Globus pallidus (tissue), 1 donor: Measurements from ENCODE around the gene DCBLD1.

ENCODE experiments used
- DNase-seq: peaks from one replicate; pipeline ENCODE4 v3.0.0-alpha.2; 2015; ENCODE audit warnings: low spot score

The DCBLD1 gene

DNA sequence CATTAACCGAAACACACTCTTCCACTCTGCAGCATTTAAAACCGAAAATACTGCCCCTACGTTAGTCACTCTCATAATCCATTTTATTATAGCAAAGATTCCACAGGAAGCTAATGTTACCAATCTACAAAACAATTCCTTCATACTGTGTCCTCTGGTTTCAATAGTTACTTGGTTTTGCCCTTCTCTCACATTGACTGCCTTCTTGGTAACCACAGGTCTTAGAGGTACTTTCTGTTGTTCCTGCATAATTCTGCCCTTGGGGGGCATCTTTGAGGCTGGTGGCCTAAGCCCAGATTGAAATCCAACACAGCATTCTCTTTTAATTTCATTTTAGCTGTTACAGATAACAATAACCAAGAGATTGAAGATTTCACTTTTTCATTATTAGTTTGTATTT lies 9.8 kb upstream of the DCBLD1 start:
- DNase-seq = no peak

DNA sequence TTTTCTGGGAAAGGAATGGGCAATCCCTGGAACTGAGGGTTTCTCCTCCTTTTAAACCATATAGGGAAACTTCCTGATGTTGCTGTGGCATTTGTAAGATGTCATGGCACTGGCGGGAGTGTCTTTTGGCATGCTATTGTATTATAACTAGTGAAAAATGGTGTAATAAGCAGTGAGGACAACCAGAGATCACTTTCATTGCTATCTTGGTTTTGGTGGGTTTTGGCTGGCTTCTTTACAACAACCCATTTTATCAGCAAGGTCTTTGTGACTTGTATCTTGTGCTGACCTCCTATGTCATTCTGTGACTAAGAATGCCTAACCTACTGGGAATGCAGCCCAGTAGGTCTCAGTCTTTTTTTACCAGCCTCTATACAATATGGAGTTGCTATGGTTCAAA lies 9.1 kb upstream of the DCBLD1 start:
- no peak for DNase-seq

DNA sequence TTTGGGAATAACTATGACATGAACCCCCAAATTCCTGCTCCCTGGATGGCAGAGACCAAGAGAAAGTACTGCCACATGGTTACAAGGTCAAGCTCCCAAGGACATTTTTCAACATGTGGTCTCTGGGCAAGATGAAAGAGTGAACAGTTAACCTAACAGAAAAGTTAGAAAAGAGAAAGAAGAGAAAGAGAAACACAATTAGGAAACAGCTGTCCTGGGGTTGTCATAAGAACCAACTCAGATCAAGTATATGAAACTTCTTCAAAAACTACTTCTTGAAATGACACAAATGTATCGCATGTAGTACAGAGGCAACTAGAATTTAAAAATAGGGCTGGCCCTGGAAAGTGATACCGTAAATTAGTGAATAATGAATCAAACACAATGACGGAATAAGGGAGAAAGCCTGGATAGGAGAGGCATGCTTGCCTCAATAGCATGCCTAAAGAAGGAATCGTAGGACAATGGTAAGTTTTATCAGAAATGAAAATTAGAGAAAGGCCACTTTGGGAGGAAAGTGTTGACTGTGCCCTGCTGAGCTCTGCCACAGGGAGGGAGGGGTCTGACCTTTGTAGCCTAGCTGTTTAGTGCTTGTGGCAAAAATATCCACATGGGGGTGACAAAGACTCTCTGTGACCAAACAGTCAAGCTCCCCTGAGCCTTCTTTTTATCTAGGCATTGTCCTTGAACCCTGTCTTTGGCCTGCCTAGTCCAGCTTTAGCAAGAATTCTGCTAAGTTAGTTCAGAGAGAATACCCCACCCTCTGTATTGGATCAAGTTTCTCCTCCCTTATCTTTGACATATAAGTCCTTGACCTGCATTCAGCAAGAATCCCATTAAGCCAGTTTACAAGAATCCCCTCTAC lies 4.3 kb upstream of the DCBLD1 start:
- peak; percentile 49 for DNase-seq

DNA sequence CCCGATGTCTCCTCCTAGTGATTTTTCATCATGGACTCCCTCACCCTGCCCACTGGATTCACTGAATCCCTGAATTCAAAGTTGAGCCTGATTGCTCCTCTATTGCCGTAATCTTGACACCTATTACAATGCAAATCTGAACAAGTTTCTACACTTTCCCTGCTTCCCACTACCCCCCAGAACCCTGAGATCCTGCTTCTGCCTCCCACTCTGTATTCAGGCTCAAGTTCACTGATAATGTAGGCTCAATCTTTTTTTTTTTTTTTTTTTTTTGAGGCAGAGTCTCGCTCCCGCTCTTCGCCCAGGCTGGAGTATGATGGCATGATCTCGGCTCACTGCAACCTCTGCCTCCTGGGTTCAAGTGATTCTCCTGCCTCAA lies 3.6 kb upstream of the DCBLD1 start:
- no peak for DNase-seq

DNA sequence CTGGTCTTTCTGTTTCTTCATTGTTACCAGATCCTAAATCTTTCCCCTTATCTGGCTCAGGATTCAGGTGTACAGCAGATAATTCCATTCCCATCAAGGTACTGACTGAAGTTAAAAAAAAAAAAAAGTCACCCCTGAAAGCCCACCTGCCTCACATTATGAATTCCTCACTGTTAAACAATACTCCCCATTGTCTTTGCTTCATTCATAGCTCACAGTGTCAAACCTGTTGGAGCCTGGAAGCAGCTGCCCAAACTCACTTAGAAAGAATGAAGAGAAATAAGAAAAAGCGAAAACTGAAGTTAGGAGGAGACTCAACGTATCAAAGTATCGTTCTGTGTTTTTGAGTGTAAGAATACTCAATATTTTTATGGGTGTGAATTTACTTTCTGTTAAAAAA lies 1.8 kb upstream of the DCBLD1 start:
- DNase-seq = no peak

DNA sequence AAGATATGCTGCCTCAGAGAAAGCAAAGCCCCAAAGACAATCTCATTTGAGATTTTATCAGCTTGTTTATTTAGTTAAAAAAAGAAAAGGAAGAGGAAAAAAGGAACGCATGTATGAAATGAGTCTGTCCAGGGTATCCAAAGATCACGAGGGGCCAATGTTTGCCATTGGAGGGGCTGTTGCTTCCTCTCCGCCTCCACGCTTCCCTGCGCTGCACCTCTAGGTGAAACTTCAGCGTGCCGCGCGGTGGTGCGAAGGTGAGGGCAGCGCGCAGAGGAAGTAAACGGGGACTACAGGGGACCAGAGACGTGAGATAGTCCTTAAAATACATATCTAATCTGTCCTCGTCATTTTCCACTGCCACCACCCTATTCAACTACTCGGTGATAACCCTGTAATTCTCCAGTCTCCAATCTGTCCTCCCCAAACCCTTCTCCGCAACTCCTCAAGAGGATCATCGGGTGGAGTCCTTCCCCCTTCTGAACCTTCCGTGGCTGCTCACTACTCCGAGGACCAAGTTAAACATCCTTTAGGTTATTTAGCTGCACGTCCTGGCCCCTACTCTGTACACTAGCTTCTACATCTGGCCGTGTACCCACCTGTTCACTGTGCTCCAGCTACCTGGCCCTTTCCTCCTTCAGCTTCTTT lies 1.1 kb upstream of the DCBLD1 start:
- no peak for DNase-seq

DNA sequence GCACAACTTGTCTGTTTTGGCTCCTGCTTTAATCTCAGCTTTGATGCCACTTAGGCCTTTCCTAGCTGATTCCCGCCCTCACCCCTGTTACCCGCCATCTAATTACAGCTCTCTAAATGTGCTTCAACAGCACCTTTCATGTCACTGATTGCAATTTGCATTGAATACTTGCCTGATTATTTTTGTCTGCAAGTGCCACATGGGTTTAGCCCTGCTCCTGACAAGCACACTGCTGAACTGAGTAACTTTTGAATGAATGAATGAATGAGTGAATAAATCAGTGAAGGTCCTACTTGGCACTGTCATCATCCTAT lies 591 bp upstream of the DCBLD1 start:
- no peak for DNase-seq

DNA sequence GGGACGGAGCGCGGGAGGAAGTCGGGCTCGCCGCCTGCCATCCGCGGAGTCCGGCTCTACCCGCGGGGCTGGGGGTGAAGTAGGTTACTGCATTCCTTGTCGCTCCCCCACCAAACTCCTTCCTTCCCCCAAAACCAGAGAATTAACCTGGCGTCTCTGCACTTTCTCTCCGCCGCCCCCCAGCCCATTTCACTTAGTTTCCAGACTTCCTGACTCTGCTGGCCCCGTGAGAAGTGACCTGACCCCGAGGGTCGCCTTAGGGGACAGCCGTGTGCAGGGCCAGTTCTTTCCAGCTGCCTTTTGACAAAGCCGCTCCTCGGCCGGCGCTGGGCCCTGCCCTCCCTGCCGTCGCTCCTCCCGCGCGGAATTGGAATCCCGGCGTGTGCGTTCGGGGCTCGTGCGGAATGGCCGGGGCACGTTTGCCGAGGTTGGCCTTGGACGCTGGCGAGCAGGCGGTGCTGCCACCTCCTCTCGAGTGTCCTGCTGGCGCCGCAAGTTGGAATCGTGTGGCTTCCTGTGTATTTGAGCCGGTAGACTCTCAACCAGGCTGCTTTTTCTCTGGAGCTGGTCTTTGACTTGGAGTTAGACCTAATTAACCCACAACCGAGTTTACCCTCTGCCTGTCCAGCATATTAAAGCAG lies 650 bp downstream of the DCBLD1 start:
- no peak for DNase-seq

DNA sequence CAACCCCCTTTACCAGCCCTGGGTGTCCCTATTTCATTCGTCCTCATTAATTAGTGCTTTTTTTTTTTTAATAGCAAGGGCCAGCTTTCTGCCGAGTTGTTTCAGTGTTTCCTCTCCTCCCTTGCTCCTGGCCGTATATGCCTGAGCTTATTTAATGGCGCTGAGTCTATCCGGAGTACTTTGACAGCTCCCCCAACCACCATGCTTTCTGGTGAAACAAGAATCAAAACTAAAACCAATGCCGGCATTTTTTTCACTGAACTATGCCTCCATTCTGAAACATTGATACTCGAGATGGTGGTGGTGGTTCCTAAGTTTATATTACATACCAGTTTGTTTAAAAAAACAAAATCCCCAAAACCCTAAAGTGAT lies 1.2 kb downstream of the DCBLD1 start:
- DNase-seq = no peak

DNA sequence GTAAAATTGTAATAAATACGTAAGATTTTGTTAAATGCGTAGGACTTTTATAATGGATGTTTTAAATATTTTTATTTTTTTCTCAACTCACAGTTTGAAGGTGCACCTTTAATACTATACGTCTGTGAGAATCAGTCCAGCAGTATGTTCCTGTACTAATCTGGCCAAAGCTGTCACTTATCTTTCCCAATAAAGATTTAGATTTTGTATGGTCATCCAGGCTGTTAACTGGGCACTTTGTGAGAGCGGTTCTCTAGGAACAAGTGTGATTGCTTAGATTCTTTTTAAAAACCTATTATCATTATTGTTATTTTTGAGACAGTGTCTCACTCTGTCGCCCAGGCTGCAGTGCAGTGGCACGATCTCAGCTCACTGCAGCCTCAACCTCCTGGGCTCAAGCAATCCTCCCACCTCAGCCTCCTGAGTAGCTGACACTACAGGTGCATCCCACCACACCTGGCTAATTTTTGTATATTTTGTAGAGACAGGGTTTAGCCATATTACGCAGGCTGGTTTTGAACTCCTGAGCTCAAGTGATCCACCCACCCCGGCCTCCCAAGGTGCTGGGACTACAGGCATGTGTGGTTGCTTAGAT lies 1.7 kb downstream of the DCBLD1 start:
- no peak for DNase-seq

DNA sequence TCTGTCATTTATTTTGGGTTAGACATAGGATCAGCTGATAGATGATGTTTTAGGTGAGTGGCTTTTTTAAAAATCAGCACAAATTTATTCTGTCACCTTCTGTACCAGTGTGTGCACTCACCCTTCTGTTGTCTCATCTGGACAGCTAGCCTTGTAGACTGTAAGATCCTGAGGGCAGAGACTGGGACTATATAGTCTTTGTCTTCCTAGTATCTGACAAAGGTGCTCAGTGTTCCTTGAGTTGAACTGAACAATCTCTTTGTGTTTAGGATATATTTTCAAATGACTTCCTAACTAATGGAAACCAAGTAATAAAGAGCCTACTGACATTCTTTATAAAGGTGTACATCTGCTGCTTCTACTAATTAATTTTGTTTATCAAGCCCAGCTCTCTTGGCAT lies 3.0 kb downstream of the DCBLD1 start:
- DNase-seq = no peak

DNA sequence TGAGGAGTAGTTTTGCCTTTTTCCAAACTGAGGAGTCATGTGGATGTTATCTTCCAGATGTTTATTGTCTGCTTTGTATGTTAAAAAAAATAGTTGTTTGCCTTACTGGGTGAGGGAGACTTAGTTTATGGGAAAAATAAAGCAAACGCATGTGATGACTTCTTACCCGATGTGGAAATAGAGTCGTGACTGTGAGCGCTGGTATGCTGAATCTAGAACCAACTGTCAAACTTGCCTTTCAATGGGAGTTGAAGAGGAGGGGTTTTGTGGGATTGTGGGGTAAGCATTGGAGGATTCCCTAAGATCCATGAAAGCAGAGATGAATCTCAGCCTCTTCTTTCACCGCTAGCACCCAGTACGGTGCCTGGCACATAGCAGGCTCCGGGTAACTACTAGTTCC lies 5.3 kb downstream of the DCBLD1 start:
- no peak for DNase-seq

DNA sequence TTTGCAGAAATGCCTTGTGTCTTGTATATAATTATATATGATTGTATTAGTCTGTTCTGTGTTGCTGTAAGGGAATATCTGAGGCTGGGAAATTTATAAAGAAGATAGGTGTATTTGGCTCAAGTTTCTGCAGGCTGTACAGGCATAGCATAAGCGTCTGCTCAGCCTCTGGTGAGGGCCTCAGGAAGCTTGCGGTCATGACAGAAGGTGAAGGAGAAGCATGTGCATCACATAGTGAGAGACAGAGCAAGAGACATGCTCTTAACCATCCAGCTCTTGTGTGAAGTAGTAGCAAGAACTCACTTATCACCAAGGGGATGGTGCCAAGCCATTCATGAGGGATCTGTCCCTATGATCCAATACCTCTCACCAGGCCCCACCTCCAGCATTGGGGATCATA lies 6.5 kb downstream of the DCBLD1 start:
- DNase-seq = no peak

DNA sequence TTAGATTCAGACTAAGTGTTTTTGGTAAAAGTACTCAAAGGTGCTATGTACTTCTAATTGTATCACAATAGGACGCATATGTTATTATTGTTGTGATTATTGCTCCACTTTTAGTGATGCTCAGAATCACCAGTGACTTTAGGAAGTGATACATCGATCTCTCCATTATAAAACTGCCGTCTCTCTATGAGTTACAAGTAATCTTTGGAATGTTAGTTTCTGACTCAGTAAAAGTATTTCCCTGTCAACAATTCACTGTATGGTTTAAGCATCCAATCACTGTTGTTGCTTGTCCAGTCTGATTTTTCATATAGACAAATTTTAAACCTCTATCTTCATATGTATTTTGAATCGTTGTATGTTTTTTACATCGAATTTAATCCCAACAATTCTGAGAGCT lies 9.4 kb downstream of the DCBLD1 start:
- DNase-seq = no peak

DNA sequence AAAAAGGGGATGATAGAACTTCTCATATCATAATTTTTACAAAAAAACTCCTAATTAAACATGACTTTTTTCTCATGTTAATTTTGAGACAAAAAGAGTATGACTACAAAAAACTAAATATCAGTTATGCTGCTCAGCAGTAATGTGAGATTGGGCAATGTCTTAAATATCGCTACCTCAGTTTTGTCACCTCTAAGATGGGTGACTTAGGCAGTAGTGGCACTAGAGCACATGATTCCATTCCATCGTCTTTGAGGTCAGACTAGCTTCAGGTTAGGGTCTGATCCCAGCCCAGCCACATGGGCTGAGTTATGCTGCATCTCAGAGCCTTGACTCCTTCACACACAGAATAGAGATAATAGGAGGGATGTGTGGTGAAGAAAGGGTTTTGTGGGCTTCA lies 11.0 kb downstream of the DCBLD1 start:
- no peak for DNase-seq

DNA sequence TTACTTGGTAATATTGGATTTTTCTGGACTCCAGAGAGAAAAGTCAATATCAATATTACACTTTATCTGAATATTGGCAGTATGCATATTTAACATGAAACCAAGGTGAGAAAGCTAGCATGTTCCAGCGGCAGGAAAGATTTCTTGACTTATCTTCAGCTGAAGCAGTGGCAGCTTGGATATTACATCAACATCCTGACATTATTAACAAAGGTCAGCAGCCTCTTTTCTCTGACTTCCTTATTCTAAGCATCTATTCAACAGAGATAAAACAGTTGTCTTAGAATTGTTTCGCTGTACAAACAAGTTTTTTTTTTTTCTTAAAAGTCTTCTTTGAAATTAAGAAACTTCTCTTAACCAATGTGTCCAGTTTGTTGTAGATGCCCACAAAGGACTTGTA lies 11.8 kb downstream of the DCBLD1 start:
- no peak for DNase-seq

DNA sequence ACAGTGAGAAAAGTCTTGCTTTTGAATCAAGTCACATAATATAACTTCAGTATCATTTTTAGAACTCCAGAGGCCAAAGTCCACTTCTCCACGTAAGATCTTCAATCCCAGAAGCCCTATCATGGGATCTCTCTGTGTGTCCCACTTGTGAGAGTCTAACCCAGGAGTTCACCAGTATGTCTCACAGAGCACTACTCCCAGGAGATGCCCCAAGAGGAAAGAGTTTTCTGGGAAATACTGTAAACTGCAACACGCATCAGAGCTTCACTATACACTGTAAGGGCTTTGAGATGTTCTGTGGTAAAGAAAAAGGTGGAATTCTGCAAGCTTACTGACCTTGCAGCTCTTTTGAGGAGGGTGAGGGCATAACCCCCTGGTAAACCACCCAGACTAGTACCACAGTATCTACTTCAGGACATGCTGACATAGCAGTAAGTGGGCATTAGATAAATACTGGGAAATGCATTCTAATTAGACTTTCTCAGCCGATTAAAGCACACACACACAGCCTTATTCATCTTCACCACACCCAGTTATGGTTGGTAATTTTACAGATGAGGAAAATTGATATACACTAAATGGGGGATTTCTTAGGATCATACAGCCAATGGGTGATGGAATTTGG lies 12.3 kb downstream of the DCBLD1 start:
- no peak for DNase-seq

DNA sequence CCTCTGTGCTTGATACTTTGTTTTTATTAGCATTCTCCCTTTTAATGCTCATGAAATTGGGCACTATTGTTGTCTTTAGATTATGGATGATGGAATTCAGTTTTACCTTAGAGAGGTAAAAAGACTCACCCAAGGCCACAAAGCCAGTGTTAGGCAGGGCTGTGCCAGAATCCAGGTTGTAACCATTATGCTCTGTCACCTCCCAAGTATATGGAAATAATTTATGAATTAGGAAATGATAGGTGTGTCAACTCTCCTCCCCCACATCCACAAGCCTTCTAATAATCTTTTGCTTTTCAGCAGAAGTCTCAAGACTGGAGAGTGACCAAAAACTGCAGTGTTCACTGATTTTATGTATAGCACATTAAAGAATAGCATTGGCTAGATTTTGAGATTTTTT lies 13.0 kb downstream of the DCBLD1 start:
- no peak for DNase-seq

DNA sequence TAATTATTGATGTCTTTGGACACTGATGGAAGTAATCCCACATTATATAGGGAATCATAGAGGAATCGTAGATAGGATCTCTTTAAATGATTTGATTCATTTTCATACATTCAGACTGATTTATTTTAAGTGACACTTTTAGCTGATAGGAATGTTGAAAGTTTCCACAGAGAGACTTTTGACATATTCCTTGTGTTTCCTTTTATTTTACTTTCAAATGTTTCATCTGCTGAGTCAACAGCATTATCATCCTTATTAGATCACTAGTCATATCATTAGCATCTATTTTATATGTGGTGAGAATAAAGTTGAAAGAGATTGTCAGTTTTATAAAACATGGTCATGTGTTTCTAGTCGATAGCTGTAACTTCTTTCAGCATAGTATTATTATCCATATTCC lies 13.4 kb downstream of the DCBLD1 start:
- no peak for DNase-seq

DNA sequence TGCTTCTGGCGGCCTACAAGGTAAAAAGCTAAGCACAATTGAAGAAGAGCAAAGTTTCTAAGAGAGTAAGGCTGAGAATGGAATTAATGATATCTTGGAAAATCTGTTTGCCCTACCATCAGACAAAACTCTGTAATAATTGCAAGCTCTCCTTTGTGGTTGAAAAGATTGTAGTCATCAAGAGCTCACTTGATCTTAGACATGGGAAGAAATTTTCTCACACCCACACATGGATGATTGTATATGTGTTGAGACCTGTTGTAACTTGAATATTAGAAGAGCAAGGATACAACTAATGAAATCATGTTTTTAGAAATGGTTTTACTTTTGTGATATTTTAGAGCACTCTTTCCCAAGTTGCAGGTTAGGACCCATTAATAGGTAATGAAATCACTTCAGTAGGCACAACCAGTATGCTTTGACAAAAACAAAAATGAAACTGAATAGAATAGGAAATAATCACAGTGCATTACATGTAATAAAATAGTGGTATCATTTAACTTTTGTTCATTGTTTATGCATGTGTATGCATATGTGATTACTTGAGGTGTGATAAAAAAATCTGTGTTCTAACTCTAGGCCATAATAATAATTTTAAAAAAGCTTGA lies 14.0 kb downstream of the DCBLD1 start:
- no peak for DNase-seq

DNA sequence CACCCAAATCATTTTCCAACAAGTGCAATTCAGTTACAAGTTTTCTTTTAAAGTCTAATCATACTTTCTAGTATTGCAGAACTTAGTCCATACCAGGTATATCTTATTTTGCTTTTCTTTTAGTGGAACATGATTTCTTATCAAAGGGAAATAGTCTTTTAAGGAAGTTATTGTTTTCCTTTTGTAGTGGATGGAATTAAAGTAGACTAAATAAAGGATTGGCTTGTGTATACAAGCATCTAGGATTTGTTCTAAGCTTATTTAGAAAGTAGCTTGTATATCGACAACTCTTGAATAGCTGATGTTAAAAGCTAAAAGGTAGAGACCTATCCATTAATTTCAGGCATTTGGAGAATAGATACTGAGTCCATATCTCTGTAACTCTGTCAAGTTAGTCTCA lies 14.8 kb downstream of the DCBLD1 start:
- DNase-seq = no peak

DNA sequence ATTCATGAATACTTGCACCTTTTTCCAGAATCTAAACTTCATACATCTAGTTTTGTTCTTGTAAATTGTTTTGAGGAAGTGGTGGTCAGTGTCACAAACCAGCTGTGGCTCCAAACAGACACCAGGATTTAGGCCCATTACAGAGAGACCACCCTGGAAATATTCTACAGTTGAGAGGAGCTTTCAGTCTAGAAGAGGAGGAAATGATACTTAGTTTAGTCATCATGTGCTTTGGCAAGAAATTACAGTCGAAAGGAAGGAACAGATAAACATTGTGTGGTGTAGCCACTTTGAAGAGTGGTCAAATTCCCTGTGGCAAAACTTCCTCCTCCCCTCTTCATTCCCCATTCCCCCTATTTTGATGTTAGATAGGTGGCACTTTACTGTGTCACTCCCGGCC lies 15.7 kb downstream of the DCBLD1 start:
- DNase-seq = no peak
